ENCODE results near the gene UBE2E2.

UBE2E2 gene

DNA sequence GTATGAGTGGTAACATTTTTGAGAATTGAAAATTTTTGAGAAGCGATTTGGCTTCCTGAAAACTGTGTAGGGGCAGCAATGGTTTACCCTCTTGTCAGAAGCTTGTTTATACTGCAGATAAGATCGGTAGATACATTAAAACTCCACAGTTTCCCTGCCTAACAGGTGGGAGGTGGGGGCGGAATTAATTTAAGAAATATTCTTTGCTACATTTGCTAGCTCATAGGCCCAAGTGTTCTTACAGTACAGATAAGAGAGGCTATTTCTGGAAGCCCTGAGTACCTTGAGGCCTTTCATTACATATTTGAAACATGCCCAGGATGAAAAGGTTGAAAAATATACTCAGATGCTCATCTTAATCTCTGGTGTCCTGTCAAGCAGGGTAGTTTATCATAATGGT lies 285.5 kb downstream of the UBE2E2 start:
- no peak for DNase-seq

DNA sequence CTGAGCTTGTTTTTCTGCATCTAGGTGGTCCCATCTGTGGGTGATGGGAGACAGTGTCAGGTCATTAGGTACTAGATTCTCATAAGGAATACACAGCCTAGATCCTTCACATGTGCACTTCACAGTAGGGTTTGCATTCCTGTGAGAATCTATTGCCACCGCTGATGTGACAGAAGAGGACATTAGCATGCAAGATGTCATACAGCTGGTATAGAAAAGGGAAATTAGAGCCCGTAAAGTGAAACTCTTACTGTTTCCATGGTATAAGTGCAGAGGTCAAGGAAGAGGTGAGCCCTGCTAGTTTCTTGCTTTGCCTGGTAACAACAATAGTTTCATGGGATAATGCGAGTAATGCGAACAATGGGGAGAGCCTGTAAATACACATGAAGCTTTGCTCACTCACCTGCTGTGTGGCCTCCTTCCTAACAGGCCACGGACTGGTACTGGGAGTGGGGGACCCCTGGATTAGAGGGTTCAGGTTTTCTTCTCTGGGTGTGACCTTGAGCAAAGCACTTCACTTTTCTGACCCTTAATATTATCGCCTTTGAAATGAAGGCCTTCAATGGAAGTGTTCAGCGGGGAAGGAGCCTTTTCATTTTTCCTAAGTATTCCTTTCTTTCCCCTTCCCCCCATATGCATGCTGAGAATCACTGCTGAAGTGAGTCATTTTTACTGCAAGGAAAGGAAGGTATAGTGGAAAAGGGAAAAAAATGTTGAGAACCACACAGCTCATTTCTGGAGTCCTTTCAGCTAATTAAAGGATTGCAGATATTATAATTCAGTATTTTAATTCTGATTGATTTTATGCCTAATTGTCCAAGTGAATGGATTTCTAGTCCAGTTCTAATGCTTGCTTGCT lies 286.4 kb downstream of the UBE2E2 start:
- DNase-seq: no peak

DNA sequence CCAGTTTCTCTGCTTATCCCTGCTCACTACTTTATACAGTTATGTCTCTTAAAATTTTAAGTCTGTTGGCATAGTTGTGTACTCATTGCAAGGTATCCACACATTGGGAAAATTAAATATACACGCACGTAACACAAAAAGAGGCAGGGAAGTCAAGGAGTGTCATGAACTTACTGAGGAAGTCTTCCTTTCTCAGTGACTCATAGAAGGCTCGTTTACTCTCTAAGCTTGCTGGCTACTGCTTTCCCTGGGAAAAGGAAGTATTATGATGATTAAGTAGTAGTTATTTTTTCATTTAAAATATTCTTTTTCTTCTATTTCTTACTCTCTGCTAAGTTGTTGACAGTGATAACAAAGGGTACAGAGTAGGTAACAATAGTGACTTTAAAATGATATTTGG lies 287.3 kb downstream of the UBE2E2 start:
- no peak for DNase-seq

DNA sequence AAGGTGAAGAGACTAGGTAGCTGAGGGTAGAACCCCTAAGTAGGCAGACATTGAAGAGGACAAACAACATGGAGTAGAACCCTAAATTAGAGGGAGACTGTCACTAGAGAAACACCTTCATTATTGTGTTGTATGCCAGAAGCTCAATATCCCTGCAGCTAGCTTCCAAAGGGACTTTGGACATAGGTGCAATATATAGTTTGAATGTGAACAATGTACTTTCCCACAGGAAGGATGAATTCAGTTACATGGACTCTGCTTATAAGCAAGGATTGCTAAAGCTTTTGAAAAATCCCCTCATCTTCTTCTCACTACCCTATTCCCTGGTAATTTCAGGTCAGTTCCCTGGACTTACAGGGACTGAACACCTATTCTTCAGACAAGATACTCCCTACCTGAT lies 288.9 kb downstream of the UBE2E2 start:
- DNase-seq: no peak

DNA sequence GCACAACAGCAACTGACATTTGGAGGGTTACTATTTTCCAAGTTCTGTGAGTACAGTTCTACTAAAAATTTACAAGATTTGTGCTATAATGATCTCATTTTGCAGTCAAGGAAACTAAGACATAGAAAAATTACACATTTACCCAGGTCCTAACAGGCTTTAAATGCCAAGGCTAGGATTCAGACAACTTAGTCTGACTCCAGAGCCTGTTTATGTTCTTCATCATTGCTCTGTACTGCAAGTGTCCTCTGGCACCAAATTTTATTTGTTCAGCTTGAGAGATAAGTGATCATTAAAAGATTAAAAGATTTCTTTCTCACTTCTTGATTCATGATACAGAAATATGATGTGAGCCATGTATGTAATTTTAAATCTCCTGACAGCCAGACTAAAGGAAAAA lies 290.8 kb downstream of the UBE2E2 start:
- no peak for DNase-seq

DNA sequence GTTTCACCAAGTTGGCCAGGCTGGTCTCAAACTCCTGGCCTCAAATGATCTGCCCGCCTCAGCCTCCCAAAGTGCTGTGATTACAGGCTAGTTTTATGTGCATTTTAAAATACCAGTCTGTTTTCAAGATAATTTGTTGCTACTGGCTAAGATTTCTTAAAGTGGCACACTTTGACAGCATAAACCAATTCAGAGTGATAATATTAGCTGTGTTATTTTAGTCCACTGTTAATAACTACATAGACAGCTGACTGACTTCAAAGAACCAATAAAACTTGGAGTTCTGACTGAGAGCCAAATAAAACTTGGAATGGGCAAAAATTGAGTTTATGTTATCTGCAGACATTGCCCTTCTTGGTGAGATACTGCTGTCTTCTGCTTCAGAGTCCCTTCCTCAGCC lies 291.8 kb downstream of the UBE2E2 start:
- no peak for DNase-seq

DNA sequence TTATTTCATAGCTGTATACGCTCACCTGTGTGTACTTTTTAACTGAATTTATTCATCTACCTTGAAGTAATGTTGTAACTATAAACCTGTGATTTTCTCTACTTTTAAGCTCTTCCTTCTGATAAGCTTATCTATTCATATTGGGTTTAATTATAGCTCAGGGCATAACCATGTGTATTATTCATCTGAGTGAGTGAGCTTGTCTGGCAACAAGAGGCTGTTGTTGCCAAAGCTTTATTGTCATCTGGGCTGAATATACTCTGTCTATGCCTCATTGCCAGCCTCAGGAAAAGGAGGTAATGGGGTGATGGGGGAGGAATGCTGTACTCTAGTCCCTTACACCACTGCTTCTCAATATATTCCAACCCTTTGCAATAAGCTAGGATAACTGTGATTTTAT lies 292.4 kb downstream of the UBE2E2 start:
- no peak for DNase-seq

DNA sequence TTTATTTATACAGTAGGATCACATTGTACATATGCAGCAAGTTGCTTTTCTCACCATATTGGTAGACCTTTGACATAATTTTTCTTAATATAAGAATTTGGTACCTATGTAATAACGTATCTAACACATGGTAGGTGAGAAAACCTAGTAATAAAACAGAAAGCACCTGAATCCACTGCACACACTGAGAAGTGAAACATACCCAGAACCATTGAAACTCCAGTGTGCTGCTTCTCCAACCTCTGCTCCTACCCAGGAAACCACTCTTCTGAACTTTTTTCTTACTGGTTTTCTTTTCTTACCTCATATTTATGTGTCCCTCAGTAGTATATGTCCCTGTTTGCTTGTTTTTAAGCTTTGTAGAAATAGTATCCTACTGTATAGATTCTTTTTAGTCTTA lies 293.0 kb downstream of the UBE2E2 start:
- DNase-seq: no peak

DNA sequence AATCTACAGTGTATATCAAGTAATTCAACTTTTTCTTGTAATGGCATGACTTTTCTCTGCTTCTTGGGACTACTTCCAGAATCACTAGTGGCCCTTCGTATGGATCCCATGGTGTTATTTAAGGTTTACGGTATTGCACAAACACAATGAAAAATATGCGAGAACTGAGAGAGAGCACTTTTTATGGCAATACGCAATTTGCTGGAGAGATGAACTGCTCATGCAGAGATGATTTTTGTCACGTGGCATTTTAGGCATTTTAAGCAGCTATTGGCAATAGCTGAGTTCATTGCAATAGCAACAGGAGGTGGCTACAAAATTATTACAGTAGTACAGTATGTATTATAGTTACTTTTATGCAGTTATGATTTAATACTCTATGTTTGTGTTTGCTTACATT lies 294.0 kb downstream of the UBE2E2 start:
- DNase-seq: no peak

DNA sequence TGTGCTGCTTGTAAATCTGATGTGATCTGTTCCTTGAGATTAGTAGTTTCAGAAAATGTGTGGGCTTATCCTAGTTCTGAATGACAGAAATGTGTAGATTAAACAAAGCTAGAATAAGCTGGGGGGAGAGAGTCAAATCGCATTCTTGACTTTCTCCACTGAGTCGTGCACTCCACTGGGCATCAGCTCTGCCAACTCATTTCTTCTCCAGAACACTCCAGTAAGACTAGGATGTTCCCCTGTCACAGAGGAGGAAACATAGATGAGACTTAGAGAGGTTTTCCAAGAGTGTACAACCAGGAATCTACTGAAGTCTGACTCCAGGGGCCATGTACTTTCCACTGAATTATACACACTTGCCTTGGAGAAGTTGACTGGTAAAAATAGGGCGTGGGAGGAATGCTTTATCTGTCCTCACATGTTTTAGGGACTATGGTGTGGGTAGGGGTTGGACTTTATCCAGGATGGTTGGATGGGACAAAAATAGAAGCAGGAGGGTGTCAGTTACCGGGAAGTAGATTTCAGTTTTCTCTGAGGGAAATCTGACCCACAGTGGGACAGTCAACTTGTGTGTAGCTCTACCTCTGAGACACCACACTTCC lies 298.2 kb downstream of the UBE2E2 start:
- no peak for DNase-seq

DNA sequence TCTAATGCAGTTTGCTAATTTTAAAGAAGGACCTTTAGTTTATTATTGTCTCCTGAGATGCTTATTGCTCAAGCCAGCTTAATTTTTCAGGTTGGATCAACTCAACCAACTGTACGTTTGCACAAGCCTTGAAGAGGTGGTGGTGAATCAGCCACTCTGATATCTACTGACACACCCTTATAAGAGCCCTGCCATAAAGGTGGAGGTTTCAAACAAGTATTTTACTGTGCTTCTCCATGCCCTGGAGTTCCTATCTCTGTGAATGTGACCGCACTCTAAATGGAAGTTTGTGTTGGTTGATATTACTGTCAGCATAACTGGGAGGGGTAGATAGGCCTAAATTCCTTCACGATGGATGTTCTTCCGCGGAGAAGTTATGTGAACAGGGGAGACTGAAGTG lies 305.3 kb downstream of the UBE2E2 start:
- no peak for DNase-seq

DNA sequence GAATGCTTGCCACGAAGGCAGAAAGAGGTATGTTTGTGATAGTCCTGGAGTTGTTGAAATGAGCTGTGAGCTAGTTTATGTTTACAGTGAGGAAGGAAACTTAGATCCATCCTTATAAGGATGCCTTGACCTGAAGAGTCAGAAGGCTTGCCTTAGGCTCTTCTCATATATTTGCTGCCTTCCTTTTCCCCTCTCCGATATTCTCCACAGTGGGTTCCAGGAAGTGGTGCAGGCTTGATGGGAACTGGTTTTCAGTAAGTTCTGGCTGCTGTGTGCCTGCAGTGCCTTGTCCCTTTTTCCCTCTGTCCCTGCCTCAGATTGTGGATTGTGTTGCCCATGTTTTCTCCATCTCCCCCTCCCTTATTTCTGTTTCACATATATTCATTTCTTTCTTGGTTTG lies 315.3 kb downstream of the UBE2E2 start:
- DNase-seq: no peak

DNA sequence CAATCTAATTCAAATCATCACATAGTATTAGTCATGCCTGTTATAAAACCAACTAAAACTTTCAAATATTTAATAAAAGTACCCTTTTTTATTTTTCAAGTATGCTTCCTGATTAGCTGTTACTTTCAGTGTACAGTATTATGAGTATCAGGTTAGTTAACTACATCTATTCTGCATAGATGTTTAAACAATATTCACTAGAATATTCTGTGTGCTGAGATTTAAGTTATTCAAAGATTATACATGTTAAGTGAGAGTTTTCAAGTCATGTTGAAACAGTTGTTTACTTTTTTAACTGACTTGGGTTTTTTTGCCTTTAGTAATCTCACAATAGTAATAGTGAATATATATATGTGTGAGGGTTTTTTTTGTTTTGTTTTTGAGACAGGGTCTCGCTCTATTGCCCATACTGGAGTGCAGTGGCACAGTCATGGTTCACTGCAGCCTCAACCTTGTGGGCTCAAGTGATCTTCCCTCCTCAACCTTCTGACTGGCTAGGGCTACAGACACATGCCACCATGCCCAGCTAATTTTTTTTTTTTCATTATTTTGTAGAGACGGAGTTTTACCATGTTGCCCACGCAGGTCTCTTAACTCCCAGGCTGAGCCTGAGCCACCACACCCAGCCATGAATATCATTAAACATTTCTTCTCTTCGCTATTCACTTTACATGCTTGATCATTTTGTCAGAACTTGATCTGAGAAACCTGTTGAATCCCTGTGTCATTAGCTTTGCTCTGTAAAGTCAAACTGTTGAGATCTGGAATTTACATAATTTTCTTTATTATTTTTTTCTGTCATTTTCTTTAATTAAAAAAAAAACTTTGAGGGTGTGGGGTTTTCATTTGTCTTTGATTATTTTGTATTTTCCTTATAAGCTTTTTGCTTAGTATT lies 316.4 kb downstream of the UBE2E2 start:
- no peak for DNase-seq

DNA sequence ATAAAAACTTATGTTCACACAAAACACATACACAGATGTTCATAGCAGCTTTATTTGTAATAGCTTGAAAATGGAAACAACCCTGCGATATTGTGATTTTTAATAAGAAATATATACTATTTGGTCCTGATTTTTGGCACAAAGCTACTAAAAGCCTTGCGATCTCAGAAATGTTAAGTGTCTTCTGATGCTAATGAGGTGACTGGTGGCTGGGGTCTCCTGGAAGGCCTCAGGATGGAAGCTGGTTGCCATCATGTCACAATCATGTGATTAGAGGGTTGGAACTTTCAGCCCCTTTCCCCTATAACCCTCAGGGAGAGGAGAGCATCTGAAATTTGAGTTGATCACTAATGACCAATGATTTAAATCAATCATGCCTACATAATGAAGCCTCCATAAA lies 324.2 kb downstream of the UBE2E2 start:
- DNase-seq: no peak

DNA sequence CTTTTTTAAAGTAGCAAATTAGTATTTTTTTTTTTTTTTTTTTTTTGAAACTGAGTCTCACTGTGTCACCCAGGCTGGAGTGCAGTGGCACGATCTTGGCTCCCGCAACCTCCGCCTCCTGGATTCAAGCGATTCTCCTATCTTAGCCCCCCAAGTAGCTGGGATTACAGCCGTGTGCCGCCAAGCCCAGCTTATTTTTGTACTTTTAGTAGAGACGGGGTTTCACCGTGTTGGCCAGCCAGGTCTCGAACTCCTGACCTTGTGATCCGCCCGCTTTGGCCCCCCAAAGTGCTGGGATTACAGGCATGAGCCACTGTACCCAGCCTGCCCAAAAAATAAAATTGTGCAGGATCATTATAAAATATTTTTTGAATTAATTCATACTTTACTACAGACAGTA lies 330.5 kb downstream of the UBE2E2 start:
- DNase-seq: no peak

DNA sequence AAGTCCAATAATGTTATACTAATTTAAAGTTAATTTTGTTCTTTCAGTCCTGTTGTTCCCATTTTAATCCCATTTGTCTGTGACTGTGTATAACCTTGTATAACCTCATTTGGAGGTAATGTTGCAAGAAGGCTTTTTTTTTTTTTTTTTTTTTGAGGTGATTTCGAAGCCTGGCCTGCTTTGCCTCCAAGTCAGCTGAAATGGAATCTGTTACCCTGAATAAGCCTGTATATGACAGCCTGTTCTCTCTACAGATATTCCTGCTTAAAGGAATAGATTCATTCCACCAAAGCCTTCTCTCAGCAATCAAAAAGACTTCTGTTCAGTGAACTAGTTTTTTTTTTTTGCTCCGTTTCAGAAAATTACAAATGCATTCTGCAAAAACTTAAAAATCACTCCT lies 330.9 kb downstream of the UBE2E2 start:
- no peak for DNase-seq

DNA sequence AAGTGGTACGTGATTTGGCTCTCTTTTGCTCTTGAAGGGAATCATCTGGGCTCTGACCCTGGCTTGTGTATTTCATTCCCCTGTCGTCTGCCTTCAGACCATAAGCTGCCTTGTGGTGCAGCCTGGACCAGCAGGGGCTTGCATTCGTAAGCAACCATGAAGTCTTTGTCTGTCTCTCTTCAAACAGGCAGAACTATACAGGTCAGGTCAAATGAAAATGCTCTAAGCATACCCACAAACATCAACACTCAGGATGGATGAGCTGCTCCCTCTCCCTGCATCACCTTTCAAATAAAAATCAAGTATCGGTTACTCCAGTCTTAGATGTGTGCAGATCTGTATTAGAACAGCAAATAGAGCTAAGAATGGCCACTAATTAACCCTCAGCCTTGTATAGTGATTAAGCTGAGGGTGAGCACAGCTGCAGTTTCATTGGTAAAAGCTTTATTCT lies 334.0 kb downstream of the UBE2E2 start:
- DNase-seq: no peak

DNA sequence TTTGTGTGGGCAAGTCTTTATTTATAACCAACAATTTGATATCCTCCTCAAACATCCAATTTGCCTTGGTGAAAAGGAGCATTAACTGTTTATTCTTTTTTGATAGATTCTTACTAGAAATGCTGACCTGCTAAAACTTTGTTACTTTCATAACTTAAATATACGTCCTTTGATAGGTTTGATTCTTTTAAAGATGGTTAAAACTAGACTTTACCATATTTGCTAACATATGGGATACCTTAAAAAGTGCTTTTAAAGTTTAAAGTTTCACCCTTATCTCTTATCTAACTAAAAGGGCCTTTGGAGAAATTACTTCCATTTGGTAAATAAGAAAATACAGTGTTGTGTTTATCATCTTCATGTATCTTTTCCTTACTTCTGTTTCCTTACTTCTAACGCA lies 336.1 kb downstream of the UBE2E2 start:
- no peak for DNase-seq

DNA sequence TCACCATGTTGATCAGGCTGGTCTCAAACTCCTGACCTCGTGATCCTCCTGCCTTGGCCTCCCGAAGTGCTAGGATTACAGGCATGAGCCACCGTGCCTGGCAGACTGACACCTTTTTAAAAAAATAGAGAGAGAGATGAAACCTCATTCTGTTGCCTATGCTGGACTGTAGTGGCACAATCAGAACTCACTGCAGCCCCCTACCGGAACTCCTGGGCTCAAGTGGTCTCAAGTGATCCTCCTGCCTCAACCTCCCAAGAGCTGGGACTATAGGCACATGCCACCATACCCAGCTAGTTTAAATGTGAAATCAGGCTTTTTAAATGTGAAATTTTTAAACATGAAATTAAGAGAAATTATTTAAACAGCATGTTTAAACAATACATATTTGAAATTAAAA lies 337.5 kb downstream of the UBE2E2 start:
- no peak for DNase-seq

DNA sequence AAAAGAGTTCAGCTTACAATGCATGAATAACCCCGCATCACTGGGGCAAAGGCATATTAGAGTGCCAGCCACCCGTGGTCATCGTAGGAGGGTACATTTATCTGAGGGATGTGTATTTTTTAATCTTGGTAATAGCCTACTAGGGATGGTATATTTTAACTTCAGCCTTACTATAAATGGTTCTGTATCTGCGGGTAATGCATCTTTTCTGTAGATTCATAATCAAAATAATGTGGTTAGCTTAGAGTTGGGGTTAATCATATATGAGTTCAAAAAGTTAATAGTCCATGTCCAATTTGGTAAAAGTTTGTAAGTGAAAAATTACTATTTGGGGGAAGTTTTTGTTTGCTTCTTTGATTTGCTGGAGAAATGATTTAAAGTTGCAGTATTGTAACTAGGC lies 339.0 kb downstream of the UBE2E2 start:
- DNase-seq: no peak

DNA sequence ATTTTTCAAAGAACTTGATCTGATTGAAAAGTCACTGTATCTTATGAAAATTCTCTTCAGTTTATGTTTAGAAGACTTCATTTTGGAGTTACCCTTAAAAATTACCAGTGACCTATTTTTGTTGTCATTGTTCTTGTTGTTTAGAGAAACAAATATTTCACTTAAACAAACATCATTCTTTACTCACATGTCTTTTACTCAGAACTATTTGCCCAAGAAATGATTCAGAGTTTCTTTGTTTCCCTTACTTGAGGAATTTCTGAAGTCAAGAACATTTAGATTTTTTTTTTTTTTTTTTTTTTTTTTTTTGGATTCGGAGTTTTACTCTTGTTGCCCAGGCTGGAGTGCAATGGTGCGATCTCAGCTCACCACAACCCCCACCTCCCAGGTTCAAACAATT lies 343.1 kb downstream of the UBE2E2 start:
- DNase-seq: no peak

DNA sequence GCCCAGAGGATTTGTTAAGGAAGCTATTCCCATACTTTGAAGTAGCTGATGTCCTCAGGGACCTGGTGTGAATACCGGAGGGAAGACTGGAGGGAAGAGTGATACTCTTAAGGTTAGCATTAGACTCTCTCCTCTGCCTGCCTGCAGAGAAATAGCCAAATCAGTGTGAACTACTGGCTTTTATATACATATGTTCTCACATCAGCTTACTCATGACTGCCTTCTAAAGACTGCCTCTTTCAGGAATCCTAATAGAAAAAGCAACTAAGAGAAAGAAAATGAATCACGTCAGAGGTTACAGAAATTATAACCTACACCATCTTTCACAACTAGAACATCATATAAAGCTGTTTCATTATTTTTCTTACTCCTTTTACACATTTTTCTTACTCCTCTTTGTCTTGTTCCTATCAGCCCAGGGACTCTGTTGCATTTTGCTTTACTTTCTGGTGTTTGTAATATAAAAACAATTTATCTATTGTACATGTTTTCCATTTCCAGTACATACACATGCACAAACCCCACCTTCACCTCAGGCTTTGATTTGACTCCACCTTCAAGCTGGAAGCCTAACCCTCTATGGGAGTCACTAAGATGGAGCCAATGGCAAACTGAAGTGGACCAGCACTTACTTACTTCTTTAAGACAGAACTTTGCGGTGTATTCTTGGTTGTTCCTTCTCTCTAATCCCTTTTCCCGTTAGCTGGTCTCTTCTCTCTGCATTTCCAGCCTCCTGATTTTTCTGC lies 345.0 kb downstream of the UBE2E2 start:
- no peak for DNase-seq

DNA sequence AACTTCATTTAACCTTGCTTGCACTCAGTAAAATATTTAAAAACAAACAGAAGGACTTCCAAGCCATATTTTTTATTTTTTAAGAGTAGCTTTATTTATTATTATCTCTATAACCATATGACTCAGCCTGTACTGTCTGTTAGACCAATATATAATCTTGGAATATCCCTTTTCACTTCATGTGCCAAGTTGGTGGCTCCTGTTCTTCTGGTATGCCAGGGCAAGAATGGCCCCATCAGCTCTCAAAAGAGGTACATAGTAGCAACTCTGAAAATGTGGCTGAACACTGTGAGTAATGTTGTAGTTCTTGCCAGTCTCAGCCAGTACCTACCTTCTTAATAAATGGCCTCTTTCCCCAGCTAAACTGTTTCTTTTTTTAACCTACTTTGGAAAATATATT lies 345.6 kb downstream of the UBE2E2 start:
- DNase-seq: no peak

Data from activated effector memory CD4-positive, alpha-beta T cell treated with Interleukin-2 at 50 U/mL for 16 hours (primary cell).